ENCODE results near the gene OPCML. TPM values are rescaled to one million over a fixed set of nuclear protein-coding genes. Genes with fewer than 3 reads are reported as not detected.

Gene OPCML
- total and polyA plus RNA-seq, 2 experiments from 2014 or later, result 1.2 to 4.4 TPM

DNA sequence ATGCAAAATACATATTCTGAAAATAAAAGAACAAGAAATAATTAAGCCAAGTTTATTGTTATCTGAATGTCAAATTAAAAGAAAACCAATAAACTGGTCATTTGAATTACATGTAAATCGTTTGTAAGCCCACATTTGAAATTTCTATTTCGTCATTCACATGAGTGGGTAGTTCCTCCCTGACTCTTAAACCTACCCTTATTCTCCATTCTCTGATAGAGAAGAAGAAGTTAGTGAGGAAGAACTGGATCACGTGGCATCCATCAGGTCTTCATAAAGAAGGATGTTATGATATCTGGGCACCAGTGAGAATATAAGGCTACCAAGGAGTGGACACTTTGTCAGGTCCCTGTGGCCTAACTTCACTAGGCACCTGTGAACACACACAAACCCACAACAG, 328.1 kb downstream of the OPCML start (continued):
- TF ChIP-seq, protein P1, sequence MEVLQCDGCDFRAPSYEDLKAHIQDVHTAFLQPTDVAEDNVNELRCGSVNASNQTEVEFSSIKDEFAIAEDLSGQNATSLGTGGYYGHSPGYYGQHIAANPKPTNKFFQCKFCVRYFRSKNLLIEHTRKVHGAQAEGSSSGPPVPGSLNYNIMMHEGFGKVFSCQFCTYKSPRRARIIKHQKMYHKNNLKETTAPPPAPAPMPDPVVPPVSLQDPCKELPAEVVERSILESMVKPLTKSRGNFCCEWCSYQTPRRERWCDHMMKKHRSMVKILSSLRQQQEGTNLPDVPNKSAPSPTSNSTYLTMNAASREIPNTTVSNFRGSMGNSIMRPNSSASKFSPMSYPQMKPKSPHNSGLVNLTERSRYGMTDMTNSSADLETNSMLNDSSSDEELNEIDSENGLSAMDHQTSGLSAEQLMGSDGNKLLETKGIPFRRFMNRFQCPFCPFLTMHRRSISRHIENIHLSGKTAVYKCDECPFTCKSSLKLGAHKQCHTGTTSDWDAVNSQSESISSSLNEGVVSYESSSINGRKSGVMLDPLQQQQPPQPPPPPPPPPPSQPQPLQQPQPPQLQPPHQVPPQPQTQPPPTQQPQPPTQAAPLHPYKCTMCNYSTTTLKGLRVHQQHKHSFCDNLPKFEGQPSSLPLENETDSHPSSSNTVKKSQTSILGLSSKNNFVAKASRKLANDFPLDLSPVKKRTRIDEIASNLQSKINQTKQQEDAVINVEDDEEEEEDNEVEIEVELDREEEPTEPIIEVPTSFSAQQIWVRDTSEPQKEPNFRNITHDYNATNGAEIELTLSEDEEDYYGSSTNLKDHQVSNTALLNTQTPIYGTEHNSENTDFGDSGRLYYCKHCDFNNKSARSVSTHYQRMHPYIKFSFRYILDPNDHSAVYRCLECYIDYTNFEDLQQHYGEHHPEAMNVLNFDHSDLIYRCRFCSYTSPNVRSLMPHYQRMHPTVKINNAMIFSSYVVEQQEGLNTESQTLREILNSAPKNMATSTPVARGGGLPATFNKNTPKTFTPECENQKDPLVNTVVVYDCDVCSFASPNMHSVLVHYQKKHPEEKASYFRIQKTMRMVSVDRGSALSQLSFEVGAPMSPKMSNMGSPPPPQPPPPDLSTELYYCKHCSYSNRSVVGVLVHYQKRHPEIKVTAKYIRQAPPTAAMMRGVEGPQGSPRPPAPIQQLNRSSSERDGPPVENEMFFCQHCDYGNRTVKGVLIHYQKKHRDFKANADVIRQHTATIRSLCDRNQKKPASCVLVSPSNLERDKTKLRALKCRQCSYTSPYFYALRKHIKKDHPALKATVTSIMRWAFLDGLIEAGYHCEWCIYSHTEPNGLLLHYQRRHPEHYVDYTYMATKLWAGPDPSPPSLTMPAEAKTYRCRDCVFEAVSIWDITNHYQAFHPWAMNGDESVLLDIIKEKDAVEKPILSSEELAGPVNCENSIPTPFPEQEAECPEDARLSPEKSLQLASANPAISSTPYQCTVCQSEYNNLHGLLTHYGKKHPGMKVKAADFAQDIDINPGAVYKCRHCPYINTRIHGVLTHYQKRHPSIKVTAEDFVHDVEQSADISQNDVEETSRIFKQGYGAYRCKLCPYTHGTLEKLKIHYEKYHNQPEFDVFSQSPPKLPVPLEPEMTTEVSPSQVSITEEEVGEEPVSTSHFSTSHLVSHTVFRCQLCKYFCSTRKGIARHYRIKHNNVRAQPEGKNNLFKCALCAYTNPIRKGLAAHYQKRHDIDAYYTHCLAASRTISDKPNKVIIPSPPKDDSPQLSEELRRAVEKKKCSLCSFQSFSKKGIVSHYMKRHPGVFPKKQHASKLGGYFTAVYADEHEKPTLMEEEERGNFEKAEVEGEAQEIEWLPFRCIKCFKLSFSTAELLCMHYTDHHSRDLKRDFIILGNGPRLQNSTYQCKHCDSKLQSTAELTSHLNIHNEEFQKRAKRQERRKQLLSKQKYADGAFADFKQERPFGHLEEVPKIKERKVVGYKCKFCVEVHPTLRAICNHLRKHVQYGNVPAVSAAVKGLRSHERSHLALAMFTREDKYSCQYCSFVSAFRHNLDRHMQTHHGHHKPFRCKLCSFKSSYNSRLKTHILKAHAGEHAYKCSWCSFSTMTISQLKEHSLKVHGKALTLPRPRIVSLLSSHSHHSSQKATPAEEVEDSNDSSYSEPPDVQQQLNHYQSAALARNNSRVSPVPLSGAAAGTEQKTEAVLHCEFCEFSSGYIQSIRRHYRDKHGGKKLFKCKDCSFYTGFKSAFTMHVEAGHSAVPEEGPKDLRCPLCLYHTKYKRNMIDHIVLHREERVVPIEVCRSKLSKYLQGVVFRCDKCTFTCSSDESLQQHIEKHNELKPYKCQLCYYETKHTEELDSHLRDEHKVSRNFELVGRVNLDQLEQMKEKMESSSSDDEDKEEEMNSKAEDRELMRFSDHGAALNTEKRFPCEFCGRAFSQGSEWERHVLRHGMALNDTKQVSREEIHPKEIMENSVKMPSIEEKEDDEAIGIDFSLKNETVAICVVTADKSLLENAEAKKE (CRISPR knock-in tag; IDR thresholded peaks at IDR 0.05), result no peak

DNA sequence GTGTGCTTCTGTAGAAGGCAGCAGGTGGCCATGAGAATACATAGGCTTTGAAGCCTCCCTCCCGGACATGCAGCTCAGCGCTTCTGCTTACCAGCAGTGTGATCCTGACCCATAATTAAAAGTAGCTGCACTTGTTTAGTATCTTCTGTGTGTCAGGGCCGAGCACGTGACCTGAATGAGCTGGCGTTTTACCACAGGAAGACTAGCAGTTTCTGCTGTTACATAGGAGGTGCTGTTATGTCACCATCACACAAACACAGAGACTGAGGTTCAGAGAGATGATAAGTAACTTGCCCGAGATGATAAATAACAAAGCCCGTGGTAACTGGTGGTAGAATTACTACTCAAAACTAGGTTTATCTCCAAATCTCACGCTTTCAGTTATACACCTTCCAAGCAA, 329.5 kb downstream of the OPCML start:
- H3K4me1 Mint-ChIP-seq, result no peaks in the 10 kb centered on the region; the same call in 2 of the 3 replicates
- ATAC-seq, result no peak

GRCh38 chr11:133198438-133198837, 333.9 kb downstream of the OPCML start:
- no peak overlapping the region for H3K4me3 ChIP-seq
- H3K27ac Mint-ChIP-seq, result no peak overlapping the region
- no peaks in the 10 kb centered on the region for H3K36me3 ChIP-seq (ENCODE audit: insufficient read depth)
- H3K9me2 ChIP-seq (ENCODE audit: insufficient read depth), result peaks cover 6% of the 10 kb centered on the region
- H3F3A ChIP-seq (replicated peaks; ENCODE audit: low read depth), result no peaks in the 10 kb centered on the region
- no peak overlapping the region for H3K4me2 ChIP-seq
- no peaks in the 10 kb centered on the region for H3K27me3 Mint-ChIP-seq (ENCODE audit: insufficient read depth, low read depth, poor library complexity)
- H3K4me1 ChIP-seq (ENCODE audit: insufficient read depth), result peaks cover 4% of the 10 kb centered on the region; the same call in 1 of the 2 replicates
- H3K9me3 Mint-ChIP-seq, result no peaks in the 10 kb centered on the region
- H3K27me3 ChIP-seq (ENCODE audit: insufficient read depth), result no peaks in the 10 kb centered on the region
- no peak overlapping the region for H2AFZ ChIP-seq
- TF ChIP-seq, protein P1 (CRISPR knock-in tag; IDR thresholded peaks at IDR 0.05), result no peak
- TF ChIP-seq EZH2phosphoT487 (IDR thresholded peaks at IDR 0.05; ENCODE audit: unreplicated experiment) (no peak), ZNF331 (CRISPR knock-in tag; IDR thresholded peaks at IDR 0.05; ENCODE audit: low read depth) (no peak), POLR2AphosphoS5 (IDR thresholded peaks at IDR 0.05; ENCODE audit: low read depth) (no peak), JUNB (IDR thresholded peaks at IDR 0.05; ENCODE audit: unreplicated experiment) (no peak)
- no peaks in the 10 kb centered on the region for H4K20me1 ChIP-seq (replicated peaks; ENCODE audit: insufficient read depth)
- H3K27ac ChIP-seq (ENCODE audit: low read depth), result no peak overlapping the region
- DNase-seq (ENCODE audit: low spot score) (no peak), ATAC-seq (no peak)
- no peaks in the 10 kb centered on the region for H3K79me2 ChIP-seq (replicated peaks; ENCODE audit: insufficient read depth)
- H3K4me1 Mint-ChIP-seq, result peaks cover 7% of the 10 kb centered on the region
- no peak overlapping the region for H3K4me3 Mint-ChIP-seq
- no peaks in the 10 kb centered on the region for H3K36me3 Mint-ChIP-seq (ENCODE audit: low read depth)

More for the DNA sequence above, 329.5 kb downstream of the OPCML start:
- H3K27ac ChIP-seq (ENCODE audit: low read depth), result no peak overlapping the region
- H3K4me1 ChIP-seq (ENCODE audit: insufficient read depth), result no peaks in the 10 kb centered on the region
- no peak for DNase-seq (ENCODE audit: low spot score)
- H3K9me2 ChIP-seq (ENCODE audit: insufficient read depth), result 0 out of 2 replicates have a peak, but pooled peaks cover under 1% of the 10 kb centered on the region
- H3K27me3 Mint-ChIP-seq (ENCODE audit: insufficient read depth, low read depth, poor library complexity), result no peaks in the 10 kb centered on the region
- no peak overlapping the region for H3K4me2 ChIP-seq
- no peak for TF ChIP-seq JUNB (IDR thresholded peaks at IDR 0.05; ENCODE audit: unreplicated experiment)
- H3K27ac Mint-ChIP-seq, result no peak overlapping the region
- no peak overlapping the region for H3K4me3 Mint-ChIP-seq
- no peaks in the 10 kb centered on the region for H4K20me1 ChIP-seq (replicated peaks; ENCODE audit: insufficient read depth)
- H3K4me3 ChIP-seq, result no peak overlapping the region
- H3K27me3 ChIP-seq (ENCODE audit: insufficient read depth), result no peaks in the 10 kb centered on the region
- no peak overlapping the region for H2AFZ ChIP-seq
- H3K9me3 Mint-ChIP-seq, result no peaks in the 10 kb centered on the region
- H3K79me2 ChIP-seq (replicated peaks; ENCODE audit: insufficient read depth), result no peaks in the 10 kb centered on the region
- no peaks in the 10 kb centered on the region for H3K36me3 ChIP-seq (ENCODE audit: insufficient read depth)
- H3F3A ChIP-seq (replicated peaks; ENCODE audit: low read depth), result no peaks in the 10 kb centered on the region
- H3K36me3 Mint-ChIP-seq (ENCODE audit: low read depth), result no peaks in the 10 kb centered on the region

Data from GM23338 (cell line).